Brain microvascular endothelial cell (primary cell): ENCODE data around the gene POFUT2.

Experiments used
- DNase-seq: peaks from one replicate; pipeline ENCODE4 v3.0.0-alpha.2; 2020
- H3K27ac ChIP-seq: fragments of 250-450 bp; sonication (Bioruptor Pico); 2 replicates; pipeline ENCODE4 v1.5.1; 2020; ENCODE audit warnings: mild to moderate bottlenecking, moderate library complexity
- H3K27me3 ChIP-seq: fragments of 250-450 bp; sonication (Bioruptor Pico); replicated peaks from 2 replicates; pipeline ENCODE4 v1.5.1; 2020; ENCODE audit warnings: mild to moderate bottlenecking
- H3K36me3 ChIP-seq: fragments of 250-450 bp; sonication (Bioruptor Pico); replicated peaks from 2 replicates; pipeline ENCODE4 v1.5.1; 2020; ENCODE audit warnings: mild to moderate bottlenecking
- H3K4me3 ChIP-seq: 2 replicates; pipeline ENCODE4 v1.5.1; 2011; ENCODE audit warnings: low read depth, mild to moderate bottlenecking, control low read depth, low read length, moderate library complexity
- CTCF ChIP-seq: IDR thresholded peaks from 2 replicates; pipeline ENCODE4 v1.5.1; 2011; ENCODE audit warnings: low read depth, mild to moderate bottlenecking, moderate library complexity, low read length, control low read depth, inconsistent platforms; ENCODE audit errors: missing control alignments
- in situ Hi-C: cut with HindIII; loops from 2 replicates; pipeline ENCODE4 v1.10.0; 2017; ENCODE audit warnings: low sequenced_read_pairs, low pct_ligation_motif_present

The POFUT2 gene

GRCh38 chr21:45267390-45267760 lies 20.3 kb downstream of the POFUT2 start:
- Histone ChIP-seq H3K36me3 (peaks cover 73% of the 10 kb centered on the region), H3K27me3 (no peaks in the 10 kb centered on the region), H3K27ac (no peak overlapping the region), H3K4me3 (no peak overlapping the region)
- no peak for TF ChIP-seq CTCF
- DNase-seq: no peak
- in situ Hi-C loops: no loop called here

- TF ChIP-seq CTCF: no peak
- peaks cover 66% of the 10 kb centered on the region for H3K36me3 ChIP-seq
- in situ Hi-C loops: no loop called here
- no peak overlapping the region for H3K27ac ChIP-seq
- no peak overlapping the region for H3K4me3 ChIP-seq
- H3K27me3 ChIP-seq: no peaks in the 10 kb centered on the region
- peak; percentile 25 for DNase-seq
These were observed 20.9 kb downstream of the POFUT2 start for GRCh38 chr21:45266518-45267389.

GRCh38 chr21:45265721-45266517 lies 21.8 kb downstream of the POFUT2 start:
- Histone ChIP-seq H3K4me3 (no peak overlapping the region), H3K27ac (no peak overlapping the region)

GRCh38 chr21:45264912-45265515 lies 22.7 kb downstream of the POFUT2 start:
- in situ Hi-C loops: no loop called here
- DNase-seq: no peak
- TF ChIP-seq CTCF: no peak
- no peak overlapping the region for H3K4me3 ChIP-seq
- no peak overlapping the region for H3K27ac ChIP-seq
- no peaks in the 10 kb centered on the region for H3K27me3 ChIP-seq
- H3K36me3 ChIP-seq: peaks cover 51% of the 10 kb centered on the region

More at GRCh38 chr21:45265721-45266517, 21.8 kb downstream of the POFUT2 start:
- TF ChIP-seq CTCF: no peak
- Histone ChIP-seq H3K36me3 (peaks cover 59% of the 10 kb centered on the region), H3K27me3 (no peaks in the 10 kb centered on the region)
- no peak for DNase-seq
- in situ Hi-C loops: no loop called here

GRCh38 chr21:45264146-45264911 lies 23.4 kb downstream of the POFUT2 start:
- TF ChIP-seq CTCF: no peak
- no peak overlapping the region for H3K4me3 ChIP-seq
- DNase-seq: no peak
- in situ Hi-C loops: no loop called here
- peaks cover 46% of the 10 kb centered on the region for H3K36me3 ChIP-seq
- H3K27ac ChIP-seq: no peak overlapping the region
- H3K27me3 ChIP-seq: no peaks in the 10 kb centered on the region
